Peyer's patch (tissue), 4 donors: Measurements from ENCODE around the gene FNBP1L.

Source experiments
- CTCF ChIP-seq, 6 experiments: fragments of 450-650 bp in 4 of 6; fragments of 200-600 bp in 2 of 6; sonication (generic) in 1 of 6; IDR thresholded peaks; one replicate each; pipeline ENCODE4 v1.5.1; 2017 to 2019; ENCODE audit warnings: antibody characterized with exemption in 6 of 6, mild to moderate bottlenecking in 3 of 6, moderate library complexity in 1 of 6
- POLR2A ChIP-seq, 2 donors: fragments of 450-650 bp; IDR thresholded peaks; one replicate each; pipeline ENCODE4 v1.5.1; 2017; ENCODE audit warnings: antibody characterized with exemption in 2 of 2, mild to moderate bottlenecking in 2 of 2, moderate library complexity in 2 of 2

GRCh38 chr1:93566227-93566626 is 118.3 kb downstream of the FNBP1L start:
- no peak for TF ChIP-seq POLR2A (IDR thresholded peaks at IDR 0.05)
- TF ChIP-seq CTCF (IDR thresholded peaks at IDR 0.05), result no peak
